Kasumi-1 (cell line): ENCODE measurements around the gene MFSD12.
"Not testable (repeated sequence)": the region's sequence is repeated elsewhere in the genome, so short reads cannot be mapped to it uniquely, and the experiment has no call there.

ENCODE experiments used
- DNase-seq, 2 experiments: peaks; one replicate each; lab custom pipeline; 2025; lab: John Stamatoyannopoulos, UW

Gene MFSD12

GRCh38 chr19:3536429-3537100 is 20.8 kb downstream of the MFSD12 start:
- no peak for DNase-seq

- DNase-seq: no peak
These were observed 21.4 kb downstream of the MFSD12 start for GRCh38 chr19:3535981-3536380.

DNA sequence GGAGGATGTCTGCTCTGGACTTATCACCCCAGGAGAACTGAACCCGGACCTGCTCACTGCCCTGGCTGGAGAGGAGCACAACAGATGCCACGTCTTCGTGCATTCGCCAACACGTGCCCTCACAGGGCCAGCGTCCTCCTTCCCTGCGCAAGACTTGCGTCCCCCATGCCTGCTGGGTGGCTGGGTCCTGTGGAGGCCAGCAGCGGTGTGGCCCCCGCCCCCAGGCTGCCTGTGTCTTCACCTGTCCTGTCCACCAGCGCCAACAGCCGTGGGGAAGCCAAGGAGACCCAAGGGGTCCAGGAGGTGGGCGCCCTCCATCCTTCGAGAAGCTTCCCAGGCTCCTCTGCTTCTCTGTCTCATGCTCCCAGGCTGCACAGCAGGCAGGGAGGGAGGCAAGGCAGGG is 21.8 kb downstream of the MFSD12 start:
- no peak for DNase-seq

DNA sequence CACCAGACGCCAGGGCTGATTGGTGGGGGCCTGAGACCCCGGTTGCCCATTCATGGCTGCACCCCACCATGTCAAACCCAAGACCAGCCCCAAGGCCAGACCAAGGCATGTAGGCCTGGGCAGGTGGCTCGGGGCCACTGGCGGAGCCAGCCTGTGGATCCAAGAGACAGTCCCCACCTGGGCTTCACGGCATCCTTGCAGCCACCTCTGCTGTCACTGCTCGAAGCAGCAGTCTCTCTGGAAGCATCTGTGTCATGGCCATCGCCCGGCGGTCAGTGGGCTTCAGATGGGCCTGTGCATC is 22.2 kb downstream of the MFSD12 start:
- no peak for DNase-seq

DNA sequence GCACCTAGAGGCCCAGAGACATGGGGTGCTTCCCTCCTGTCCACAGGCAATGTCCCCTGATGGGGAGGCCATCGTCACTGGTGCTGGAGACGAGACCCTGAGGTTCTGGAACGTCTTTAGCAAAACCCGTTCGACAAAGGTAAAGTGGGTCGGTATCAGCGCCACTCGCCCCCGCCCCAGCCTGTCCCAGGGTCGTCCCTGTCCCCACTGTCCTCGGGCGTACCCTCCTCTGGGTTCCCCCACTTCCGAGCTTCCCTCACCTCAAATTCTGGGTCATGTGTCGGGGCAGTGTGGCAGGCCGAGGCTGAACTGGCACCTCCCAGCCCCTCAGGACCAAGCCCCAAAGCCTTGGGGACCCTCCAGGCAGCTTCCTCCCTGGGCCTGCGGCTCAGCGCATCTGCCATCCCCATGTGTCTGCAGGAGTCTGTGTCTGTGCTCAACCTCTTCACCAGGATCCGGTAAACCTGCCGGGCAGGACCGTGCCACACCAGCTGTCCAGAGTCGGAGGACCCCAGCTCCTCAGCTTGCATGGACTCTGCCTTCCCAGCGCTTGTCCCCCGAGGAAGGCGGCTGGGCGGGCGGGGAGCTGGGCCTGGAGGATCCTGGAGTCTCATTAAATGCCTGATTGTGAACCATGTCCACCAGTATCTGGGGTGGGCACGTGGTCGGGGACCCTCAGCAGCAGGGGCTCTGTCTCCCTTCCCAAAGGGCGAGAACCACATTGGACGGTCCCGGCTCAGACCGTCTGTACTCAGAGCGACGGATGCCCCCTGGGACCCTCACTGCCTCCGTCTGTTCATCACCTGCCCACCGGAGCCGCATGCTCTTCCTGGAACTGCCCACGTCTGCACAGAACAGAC is 22.8 kb downstream of the MFSD12 start:
- no peak for DNase-seq

DNA sequence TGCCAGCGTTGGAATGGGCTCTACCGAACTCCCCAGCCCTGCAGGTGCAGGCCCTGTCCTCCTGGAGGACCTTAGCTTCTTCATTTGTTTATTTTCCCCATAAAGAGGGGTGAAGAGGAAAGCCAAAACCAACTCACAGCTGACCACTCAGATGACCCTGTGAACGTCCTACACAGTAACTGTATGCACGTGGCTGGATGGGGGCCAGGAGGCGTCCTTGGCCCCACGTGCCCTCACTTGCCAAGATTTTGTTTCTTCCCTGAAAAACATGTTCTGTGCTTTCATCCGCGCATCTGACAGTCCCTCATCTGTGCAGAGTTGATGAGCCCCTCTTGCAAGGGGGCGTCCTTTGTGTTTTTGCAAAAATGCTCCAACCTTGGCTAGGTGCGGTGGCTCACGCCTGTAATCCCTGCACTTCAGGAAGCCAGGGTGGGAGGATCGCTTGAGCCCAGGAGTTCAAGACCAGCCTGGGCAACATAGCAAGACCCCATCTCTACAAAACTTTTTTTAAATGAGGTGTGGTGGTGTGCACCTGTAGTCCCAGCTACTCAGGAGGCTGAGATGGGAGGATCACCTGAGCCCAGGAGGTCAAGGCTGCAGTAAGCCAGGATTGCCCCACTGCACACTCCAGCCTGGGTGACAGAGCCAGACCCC is 23.7 kb downstream of the MFSD12 start:
- no peak for DNase-seq

GRCh38 chr19:3533033-3533432 is 24.4 kb downstream of the MFSD12 start:
- DNase-seq: no peak

- DNase-seq: no peak
These were observed 25.1 kb downstream of the MFSD12 start for GRCh38 chr19:3532154-3532786.

DNA sequence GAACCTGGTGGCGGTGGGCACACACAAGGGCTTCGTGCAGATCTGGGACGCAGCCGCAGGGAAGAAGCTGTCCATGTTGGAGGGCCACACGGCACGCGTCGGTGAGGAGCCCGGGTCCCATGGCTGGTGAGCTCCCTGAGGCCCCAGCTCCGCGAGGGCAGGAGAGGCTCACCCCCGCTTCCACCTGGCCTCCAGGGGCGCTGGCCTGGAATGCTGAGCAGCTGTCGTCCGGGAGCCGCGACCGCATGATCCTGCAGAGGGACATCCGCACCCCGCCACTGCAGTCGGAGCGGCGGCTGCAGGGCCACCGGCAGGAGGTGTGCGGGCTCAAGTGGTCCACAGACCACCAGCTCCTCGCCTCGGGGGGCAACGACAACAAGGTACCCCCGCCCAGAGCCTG is 25.7 kb downstream of the MFSD12 start:
- DNase-seq: no peak

DNA sequence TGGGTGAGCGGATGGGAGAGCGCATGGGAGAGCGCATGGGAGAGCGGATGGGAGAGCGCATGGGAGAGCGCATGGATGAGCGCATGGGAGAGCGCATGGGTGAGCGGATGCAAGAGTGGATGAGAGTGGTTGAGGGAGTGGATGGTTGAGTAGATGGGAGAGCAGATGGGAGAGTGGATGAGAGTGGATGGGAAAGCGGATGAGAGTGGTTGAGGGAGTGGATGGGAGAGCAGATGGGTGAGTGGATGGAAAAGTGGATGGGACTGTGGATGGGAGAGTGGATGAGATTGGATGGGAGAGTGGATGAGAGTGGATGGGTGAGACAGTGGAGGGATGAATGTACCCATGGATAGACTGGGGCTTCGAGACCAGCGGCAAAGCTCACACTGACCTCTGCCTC is 27.0 kb downstream of the MFSD12 start:
- no peak for DNase-seq

DNA sequence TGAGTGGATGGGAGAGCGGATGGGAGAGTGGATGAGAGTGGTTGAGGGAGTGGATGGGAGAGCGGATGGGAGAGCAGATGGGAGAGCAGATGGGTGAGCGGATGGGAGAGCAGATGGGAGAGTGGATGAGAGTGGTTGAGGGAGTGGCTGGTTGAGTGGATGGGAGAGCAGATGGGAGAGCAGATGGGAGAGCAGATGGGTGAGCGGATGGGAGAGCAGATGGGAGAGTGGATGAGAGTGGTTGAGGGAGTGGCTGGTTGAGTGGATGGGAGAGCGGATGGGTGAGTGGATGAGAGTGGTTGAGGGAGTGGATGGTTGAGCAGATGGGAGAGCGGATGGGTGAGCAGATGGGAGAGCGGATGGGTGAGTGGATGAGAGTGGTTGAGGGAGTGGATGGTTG is 28.1 kb downstream of the MFSD12 start:
- DNase-seq: not testable (repeated sequence)

- DNase-seq: no peak
These were observed 28.7 kb downstream of the MFSD12 start for GRCh38 chr19:3528539-3529211.

GRCh38 chr19:3528080-3528479 is 29.3 kb downstream of the MFSD12 start:
- DNase-seq: no peak

DNA sequence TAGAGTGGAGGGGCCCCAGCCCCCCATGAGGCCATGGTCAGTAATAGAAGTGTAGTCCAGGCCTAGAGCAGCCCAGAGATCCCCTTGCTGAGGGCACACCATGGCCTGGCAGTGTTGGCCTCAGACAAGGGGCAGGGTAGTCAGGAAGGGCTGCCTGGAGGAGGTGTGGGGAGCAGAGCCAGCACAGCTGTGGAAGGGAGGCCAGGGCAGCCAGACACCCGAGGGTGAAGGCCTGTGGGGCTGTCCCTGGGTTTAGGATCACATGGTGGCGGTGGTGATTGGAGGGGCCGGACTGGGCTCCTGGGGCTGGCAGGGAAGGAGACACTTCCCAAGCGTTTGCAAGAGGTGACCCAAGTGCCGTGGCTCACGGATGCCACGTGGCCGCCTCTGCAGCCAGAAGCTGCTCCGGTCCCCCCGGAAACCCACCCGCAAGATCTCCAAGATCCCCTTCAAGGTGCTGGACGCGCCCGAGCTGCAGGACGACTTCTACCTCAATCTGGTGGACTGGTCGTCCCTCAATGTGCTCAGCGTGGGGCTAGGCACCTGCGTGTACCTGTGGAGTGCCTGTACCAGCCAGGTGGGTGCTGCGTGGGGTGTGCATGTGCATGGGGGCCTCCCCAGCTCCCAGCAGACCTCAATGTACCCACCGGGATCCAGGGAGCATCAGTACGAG is 30.0 kb downstream of the MFSD12 start:
- no peak for DNase-seq

DNA sequence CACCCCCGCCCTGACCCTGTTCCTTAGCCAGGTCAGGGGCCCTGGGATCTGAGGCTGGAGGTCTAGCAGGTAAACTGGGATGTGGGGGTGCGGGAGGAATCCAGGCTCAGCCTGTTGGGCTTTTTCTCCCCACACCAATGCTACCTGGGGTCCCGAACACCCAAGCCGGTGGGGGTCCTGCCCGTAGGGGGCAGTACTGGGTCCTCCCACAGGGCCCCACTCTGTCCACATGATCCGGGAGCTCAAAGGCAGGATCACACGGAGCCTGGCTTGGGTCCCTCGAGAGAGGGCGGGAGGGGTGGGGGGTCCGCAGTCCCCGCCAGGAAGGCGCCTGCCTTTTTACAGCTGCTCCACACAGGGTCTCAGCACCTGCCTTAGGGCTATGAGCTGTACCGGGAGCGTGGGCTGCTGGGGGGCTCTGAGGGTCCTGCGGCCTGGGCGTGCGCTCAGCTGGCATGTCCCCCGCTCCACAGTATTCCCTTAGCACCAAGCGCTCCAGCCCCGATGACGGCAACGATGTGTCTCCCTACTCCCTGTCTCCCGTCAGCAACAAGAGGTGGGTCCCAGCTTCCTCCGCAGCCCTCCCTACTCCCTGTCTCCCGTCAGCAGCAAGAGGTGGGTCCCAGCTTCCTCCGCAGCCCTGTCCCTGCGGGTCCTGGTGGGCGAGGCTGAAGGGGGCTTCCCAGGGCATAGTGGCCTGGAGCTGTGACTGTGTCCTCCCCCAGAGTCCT is 30.7 kb downstream of the MFSD12 start:
- DNase-seq: no peak

DNA sequence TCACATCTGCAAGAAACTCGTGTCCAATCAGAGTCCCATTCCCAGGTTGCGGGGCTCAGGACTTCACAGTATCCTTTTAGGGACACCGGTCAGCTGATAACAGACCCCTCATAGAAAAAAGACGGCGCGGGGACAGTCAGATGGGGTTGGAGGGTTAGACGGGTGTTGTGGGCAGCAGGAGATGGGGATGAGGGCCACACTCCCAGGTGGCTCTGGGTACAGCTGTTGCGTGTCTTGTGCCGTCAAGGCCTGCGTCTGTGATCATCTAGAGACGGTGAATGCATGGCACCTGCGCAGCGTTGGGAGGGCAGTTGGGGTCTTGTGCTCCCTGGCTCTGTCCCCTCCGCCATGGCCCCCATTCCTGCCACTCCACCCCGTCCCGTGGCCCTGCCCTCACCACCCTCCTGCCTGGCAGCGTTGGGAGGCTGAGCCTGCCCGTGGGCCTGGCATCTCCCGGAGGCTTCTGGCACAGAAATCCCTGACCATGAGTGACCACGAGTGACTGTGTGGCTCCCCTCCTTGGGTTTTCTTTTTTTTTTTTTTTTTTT is 32.4 kb downstream of the MFSD12 start:
- no peak for DNase-seq

GRCh38 chr19:3524078-3524842 is 33.1 kb downstream of the MFSD12 start:
- DNase-seq: no peak

DNA sequence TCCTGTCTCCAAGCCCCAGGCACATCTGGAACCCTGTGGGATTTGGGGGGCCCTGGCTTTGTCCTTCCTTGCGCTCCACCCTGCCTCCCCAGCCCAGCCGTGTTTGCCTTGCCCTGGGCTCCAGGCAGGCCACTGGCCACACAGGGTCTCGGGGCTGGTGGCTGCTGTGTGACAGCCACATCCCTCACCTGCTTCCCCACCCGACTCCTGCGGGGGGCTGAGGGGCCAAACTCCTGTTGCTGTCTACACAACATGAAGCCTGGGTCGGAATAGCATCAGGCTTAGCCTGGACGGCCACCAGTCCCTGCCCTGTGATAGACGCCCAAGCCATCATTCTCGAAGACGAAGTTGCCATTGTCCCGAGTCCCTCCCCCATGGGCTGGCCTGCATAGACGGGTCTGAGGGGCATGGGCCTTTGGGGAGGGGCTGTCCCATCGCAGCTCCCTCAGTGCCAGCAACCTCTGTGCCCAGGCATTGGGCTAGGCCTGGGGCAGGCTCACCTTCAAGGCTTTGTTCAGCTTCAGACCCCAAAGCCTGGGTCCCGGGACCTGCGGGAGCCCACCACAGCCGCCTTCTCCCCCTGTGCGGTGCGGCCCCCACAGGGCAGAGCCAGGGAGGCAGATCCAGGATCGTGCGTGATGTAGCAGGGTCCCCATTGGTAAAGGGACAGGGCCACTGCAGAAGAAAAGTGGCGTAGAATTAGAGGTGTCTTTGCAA is 33.9 kb downstream of the MFSD12 start:
- DNase-seq: no peak
